Epithelial cell of esophagus (primary cell): ENCODE results near the gene PDIK1L.

Source experiments
- DNase-seq: peaks from one replicate; pipeline ENCODE4 v3.0.0; 2010; ENCODE audit warnings: low read depth
- H3K4me3 ChIP-seq: 2 replicates; pipeline ENCODE4 v1.5.1; 2011; ENCODE audit warnings: mild to moderate bottlenecking, low read length, control low read depth
- CTCF ChIP-seq: IDR thresholded peaks from 2 replicates; pipeline ENCODE4 v1.5.1; 2011; ENCODE audit warnings: low read depth, mild to moderate bottlenecking, low read length, control low read depth, inconsistent platforms; ENCODE audit not compliant: insufficient read depth; ENCODE audit errors: missing control alignments

The PDIK1L gene

DNA sequence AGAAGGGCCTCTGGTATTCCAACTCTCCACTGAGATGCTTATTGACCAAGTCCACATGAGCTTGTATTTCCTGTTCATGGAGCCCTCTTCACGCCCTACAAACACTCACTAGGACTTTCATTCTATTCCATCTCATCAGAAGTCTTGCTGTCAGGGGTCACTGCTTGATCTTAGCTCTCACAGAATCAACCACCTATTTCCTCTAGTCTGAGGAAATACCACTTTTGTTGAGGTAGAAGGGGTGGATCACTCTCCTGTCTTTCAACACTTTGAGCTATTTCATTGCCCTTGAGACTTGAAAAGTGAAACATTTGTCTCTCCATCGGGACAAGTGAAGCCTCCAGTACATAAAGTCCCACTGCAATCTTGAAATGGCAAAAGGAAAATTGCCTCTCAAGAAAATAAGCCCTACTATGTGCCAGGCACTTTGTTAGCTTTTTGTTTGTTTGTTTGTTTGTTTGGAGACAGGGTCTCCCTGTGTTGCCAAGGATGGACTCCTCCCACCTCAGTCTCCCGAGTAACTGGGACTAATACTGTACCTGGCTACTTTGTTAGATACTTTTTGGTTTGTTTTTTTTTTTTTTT lies 27.4 kb downstream of the PDIK1L start:
- DNase-seq = no peak
- TF ChIP-seq CTCF = no peak
- no peak overlapping the region for H3K4me3 ChIP-seq

DNA sequence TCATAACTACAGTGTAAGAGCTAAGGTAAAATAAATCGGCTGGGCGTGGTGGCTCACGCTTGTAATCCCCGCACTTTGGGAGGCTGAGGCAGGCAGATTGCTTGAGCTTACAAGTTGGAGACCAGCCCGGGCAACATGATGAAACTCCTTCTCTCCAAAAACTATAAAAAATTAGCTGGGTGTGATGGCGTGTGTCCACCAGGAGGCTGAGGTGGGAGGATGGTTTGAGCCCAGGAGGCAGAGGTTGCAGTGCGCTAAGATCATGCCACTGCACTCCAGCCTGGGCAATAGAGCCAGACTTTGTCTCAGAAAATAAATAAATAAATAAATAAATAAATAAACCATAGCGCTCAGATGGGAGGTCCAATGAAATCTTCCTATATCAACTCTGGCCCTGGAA lies 30.5 kb downstream of the PDIK1L start:
- no peak for DNase-seq
- TF ChIP-seq CTCF = no peak
- no peak overlapping the region for H3K4me3 ChIP-seq

DNA sequence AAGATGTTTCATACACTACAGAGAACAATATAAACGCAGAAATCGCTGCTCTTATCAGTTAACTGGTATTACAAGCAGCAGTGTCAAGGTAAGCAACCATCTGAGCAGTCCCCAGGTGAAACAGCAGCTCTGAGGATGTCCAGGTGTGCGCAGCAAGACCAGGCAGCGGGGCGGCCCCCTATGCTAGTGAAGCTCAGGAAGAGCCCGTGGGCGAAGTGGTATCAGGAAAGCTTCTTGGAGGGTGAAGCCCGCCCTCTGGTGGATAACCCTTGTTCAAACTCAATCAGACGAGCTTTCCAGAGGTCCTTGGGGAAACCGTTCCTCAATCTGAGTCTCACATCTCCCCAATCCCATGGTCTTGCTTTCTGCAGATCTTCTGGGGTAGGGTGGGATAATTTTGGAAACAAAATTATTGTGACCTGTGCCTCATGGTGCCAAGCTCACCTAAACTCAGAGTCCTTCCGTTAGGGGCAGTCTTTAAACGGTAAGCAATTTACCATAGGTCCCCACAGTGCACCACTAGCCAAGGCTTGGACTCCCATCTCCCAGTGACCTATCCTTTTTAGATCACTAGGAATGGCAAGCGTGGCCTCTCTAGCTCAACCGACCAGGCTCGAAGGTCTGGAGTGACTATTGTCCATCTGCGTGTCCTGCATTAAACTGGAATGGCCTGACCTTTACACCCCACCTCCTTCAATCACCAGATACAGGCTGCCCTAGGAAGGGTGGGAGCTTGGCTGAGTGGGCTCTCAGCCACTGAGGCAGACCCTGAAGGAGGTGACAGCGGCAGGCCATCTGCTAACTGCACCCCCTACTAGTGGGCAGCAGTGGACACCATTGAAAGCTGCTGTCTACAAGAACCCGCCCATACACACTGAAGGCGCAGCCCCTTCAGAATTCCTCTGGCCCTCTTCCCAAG lies 33.7 kb downstream of the PDIK1L start:
- DNase-seq = peak; percentile 89
- no peak overlapping the region for H3K4me3 ChIP-seq
- peak; percentile 75 for TF ChIP-seq CTCF

DNA sequence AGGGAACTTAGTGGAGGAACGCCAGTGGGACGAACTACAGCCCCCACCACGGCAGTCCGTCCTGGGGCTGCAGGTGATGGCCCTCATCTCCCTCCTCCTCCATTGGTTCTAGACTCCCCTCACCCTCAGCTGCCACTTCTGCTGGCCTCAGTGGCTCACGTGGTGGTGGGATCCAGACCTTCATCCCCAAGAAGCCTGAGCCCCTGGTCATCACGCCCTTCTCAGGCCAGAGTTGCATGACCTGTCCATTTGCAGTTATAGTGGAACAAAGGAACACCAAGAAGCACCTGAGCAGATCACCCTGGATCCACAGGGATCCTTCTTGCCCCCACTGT lies 34.3 kb downstream of the PDIK1L start:
- no peak for TF ChIP-seq CTCF
- DNase-seq = no peak

DNA sequence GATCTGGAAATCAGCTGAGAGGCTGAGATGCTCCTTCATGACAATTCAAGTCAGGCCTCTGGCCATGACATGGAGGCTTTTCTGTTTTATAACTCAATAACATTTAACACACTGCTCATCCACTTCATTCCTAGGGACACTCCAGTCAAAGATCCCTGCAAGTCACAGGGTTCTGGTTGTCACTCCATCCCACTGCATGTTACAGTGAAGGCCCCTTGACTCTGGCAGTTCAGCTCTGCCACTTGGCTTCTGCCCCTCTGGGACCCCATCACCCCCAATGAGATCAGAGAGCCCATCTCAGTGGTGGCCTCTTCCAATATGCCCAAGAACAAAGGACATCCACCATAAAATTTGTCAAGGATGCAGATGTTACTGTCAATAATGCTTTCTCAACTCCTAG lies 37.3 kb downstream of the PDIK1L start:
- H3K4me3 ChIP-seq = no peak overlapping the region
- no peak for TF ChIP-seq CTCF
- no peak for DNase-seq

More for the DNA sequence above, 34.3 kb downstream of the PDIK1L start:
- no peak overlapping the region for H3K4me3 ChIP-seq

DNA sequence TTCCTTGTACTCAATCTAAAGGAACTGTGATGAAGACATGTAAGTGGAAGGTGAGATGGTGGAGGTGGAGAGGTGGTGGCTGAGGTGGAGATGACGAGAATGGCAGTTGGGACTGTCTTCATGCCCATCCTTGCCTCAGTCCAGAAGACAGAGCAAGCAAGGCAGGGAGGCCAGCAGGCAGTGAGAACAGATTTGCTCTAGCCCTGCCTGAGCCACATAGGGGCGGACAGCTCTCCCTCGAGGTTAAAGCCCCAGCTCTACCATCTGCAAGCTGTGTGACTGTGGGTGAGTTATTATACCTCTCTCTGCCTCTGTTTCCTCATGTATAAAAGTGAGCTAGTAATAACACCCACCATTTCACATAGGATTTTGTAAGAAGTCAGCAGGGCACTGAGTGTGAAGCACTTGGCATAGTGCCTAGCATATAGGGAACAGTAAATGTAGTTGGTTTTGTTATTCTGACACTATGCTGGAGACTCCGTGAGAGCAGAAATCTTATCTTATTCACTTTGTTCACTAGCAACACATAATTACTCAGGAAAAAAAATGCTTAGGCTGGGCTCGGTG lies 42.4 kb downstream of the PDIK1L start:
- H3K4me3 ChIP-seq = no peak overlapping the region
- no peak for DNase-seq
- no peak for TF ChIP-seq CTCF
